Endodermal cell (in vitro differentiated cells): ENCODE measurements around the gene CD83. TPM values are rescaled to one million over a fixed set of nuclear protein-coding genes. Genes with fewer than 3 reads are reported as not detected.

Experiments used
- DNase-seq: peaks from one replicate; pipeline ENCODE4 v3.0.0-alpha.2; 2017
- H3K27ac ChIP-seq: 2 replicates; pipeline ENCODE4 v1.5.1; 2013; ENCODE audit warnings: mild to moderate bottlenecking, low read depth, low read length, moderate library complexity
- H3K27me3 ChIP-seq: 2 replicates; pipeline ENCODE4 v1.6.1; 2013; ENCODE audit warnings: mild to moderate bottlenecking, low read length, moderate library complexity; ENCODE audit not compliant: insufficient read depth, control insufficient read depth, poor library complexity, severe bottlenecking
- H3K36me3 ChIP-seq: 2 replicates; pipeline ENCODE4 v1.7.0; 2013; ENCODE audit warnings: mild to moderate bottlenecking, low read length, moderate library complexity; ENCODE audit not compliant: control insufficient read depth, insufficient read depth
- H3K4me1 ChIP-seq: one replicate; pipeline ENCODE4 v1.7.0; 2013; ENCODE audit warnings: low read length; ENCODE audit not compliant: control insufficient read depth, insufficient read depth
- H3K4me3 ChIP-seq: 2 replicates; pipeline ENCODE4 v1.5.1; 2013; ENCODE audit warnings: mild to moderate bottlenecking, low read length, moderate library complexity
- H3K9ac ChIP-seq: 2 replicates; pipeline ENCODE4 v1.6.1; 2013; ENCODE audit warnings: mild to moderate bottlenecking, low read length, moderate library complexity; ENCODE audit not compliant: poor library complexity, severe bottlenecking; ENCODE audit errors: extremely low read depth
- H3K9me3 ChIP-seq: 2 replicates; pipeline ENCODE4 v1.6.1; 2013; ENCODE audit warnings: mild to moderate bottlenecking, low read length, moderate library complexity; ENCODE audit not compliant: control insufficient read depth
- H3K27ac Mint-ChIP-seq: 2 replicates; pipeline ENCODE4 v1.8.0; 2020; ENCODE audit warnings: mixed read lengths
- H3K27me3 Mint-ChIP-seq: 2 replicates; pipeline ENCODE4 v1.8.0; 2021; ENCODE audit warnings: mild to moderate bottlenecking, mixed read lengths; ENCODE audit not compliant: insufficient read depth
- H3K36me3 Mint-ChIP-seq: 2 replicates; pipeline ENCODE4 v1.8.0; 2020; ENCODE audit warnings: low read depth, mixed read lengths
- H3K4me1 Mint-ChIP-seq: 2 replicates; pipeline ENCODE4 v1.8.0; 2020; ENCODE audit warnings: mixed read lengths
- H3K4me3 Mint-ChIP-seq: 2 replicates; pipeline ENCODE4 v1.8.0; 2020; ENCODE audit warnings: mild to moderate bottlenecking, moderate library complexity, mixed read lengths
- H3K9me3 Mint-ChIP-seq: 2 replicates; pipeline ENCODE4 v1.8.0; 2020; ENCODE audit warnings: mild to moderate bottlenecking, mixed read lengths
- CTCF ChIP-seq: fragments of 200-600 bp; sonication (generic); conservative IDR thresholded peaks from 2 replicates; pipeline ENCODE4 v1.5.0; 2021; ENCODE audit warnings: antibody characterized with exemption, mild to moderate bottlenecking
- WGBS, 2 experiments: methylation state at CpG; one replicate each; pipeline versions ENCODE4 v1.1.5 to v1.1.7; 2013; ENCODE audit warnings: missing lambda C conversion rate in 2 of 2, mixed read lengths in 1 of 2; ENCODE audit not compliant: insufficient coverage in 1 of 2, insufficient read length in 1 of 2; 5-methylcytosine and 5-hydroxymethylcytosine counted together
- total RNA-seq, 2 donors: library from RNA; stranded (reverse); fragmentation: NEBNext Ultra II Directional in 1 of 2; extraction: Animal tissue kit (Norgen Biotek cat#: 25700) in 1 of 2; gene quantifications; 2 replicates in 1 of 2; 3 replicates in 1 of 2; pipeline ENCODE4 v1.2.1, GENCODE V29; 2021

Gene CD83
- total RNA-seq, 2 donors from 2014 or later: 2.8 to 7.0 TPM

DNA sequence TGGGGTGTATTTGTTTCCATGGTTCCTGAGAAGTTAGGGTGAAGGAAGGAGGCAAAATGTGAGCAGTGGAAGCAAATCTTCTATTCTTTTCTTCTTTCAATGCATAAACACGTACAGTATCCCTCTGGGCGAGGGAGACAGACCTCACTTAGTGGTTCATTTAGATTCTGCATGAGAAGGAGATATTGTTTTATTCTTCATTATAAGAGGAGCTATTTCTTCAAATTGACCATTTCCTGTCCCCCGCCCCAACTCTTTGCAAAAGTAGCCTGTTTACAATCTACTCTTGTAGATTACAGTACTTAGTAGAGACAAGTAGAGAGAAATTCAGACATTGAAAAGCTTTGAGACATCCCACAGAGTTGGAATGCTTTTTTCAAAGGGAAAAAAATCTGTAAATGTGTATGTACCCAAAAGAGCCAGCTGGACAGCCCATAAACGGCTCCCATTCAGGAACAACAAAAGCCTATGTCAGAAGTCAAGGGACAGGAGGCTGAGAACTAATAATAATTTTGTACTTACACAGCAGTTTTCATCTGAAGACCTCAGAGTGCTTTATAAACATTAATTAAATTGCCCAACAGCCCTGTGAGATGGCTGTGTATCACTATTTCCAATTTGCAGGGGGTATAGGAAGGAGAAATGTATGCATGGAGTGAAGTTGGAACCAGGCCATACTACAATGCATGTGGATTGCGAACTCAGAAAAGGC is 23.9 kb downstream of the CD83 start:
- peaks cover 11% of the 10 kb centered on the region for H3K4me1 Mint-ChIP-seq
- H3K4me3 ChIP-seq: no peak overlapping the region
- H3K27me3 Mint-ChIP-seq: peaks cover 7% of the 10 kb centered on the region
- no peak overlapping the region for H3K9ac ChIP-seq
- peak overlapping the region; percentile 18 for H3K27ac Mint-ChIP-seq
- DNase-seq: no peak
- H3K9me3 ChIP-seq: no peaks in the 10 kb centered on the region
- peak overlapping the region; percentile 37 for H3K27ac ChIP-seq
- H3K27me3 ChIP-seq: no peaks in the 10 kb centered on the region
- no peaks in the 10 kb centered on the region for H3K36me3 Mint-ChIP-seq
- 85 to 93% methylated on average over 2 to 5 of the region's 5 CpGs for WGBS, 2 experiments
- no peak for TF ChIP-seq CTCF
- no peaks in the 10 kb centered on the region for H3K9me3 Mint-ChIP-seq
- no peaks in the 10 kb centered on the region for H3K36me3 ChIP-seq
- H3K4me1 ChIP-seq: no peaks in the 10 kb centered on the region
- no peak overlapping the region for H3K4me3 Mint-ChIP-seq

- Mint-ChIP-seq H3K9me3 (no peaks in the 10 kb centered on the region), H3K36me3 (no peaks in the 10 kb centered on the region), H3K4me1 (peaks cover 15% of the 10 kb centered on the region), H3K4me3 (no peak overlapping the region), H3K27ac (no peak overlapping the region), H3K27me3 (peaks cover 7% of the 10 kb centered on the region)
- no peak for TF ChIP-seq CTCF
- 87 to 92% methylated on average over 5 to 7 of the region's 7 CpGs for WGBS, 2 experiments
- DNase-seq: no peak
- H3K27ac ChIP-seq: peak overlapping the region; percentile 37
- no peak overlapping the region for H3K9ac ChIP-seq
- no peaks in the 10 kb centered on the region for H3K9me3 ChIP-seq
- H3K4me1 ChIP-seq: no peaks in the 10 kb centered on the region
- no peaks in the 10 kb centered on the region for H3K36me3 ChIP-seq
- no peak overlapping the region for H3K4me3 ChIP-seq
- no peaks in the 10 kb centered on the region for H3K27me3 ChIP-seq
Observed at GRCh38 chr6:14142063-14142450, 24.5 kb downstream of the CD83 start.

DNA sequence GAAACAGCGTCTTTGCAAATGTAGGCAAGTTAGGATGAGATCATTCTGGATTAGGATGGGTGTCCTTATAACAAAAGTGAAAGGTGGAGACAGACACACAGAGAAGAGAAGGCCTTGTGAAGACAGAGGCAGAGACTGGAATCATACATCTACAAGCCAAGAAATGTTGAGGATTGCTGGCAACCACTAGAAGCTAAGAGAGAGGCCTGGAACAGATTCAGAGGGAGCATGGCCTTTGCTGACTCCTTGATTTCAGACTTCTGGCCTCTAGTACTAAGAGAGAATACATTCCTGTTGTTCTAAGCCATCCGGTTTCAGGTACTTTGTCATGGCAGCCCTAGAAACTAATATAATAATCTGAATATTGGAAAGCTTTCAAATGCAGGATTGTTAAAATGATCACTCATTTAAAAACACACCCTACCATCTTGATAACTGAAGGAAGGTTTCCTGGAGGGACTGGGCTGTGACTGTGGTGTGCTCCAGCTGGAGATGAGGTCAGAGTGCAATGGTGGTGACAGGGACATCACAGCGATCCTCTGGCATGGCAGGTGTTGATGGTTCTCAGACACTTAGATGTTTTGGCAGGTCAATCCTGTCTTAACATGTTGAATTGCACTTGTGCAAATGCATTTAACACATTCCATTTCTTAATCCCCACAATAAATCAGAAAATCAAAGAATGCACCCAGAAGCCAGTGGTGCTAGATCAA is 25.1 kb downstream of the CD83 start:
- H3K36me3 ChIP-seq: no peaks in the 10 kb centered on the region
- no peak overlapping the region for H3K4me3 Mint-ChIP-seq
- TF ChIP-seq CTCF: no peak
- H3K4me3 ChIP-seq: no peak overlapping the region
- H3K4me1 ChIP-seq: no peaks in the 10 kb centered on the region
- H3K9me3 Mint-ChIP-seq: no peaks in the 10 kb centered on the region
- peaks cover 15% of the 10 kb centered on the region for H3K4me1 Mint-ChIP-seq
- H3K9me3 ChIP-seq: no peaks in the 10 kb centered on the region
- no peak overlapping the region for H3K9ac ChIP-seq
- H3K36me3 Mint-ChIP-seq: no peaks in the 10 kb centered on the region
- no peaks in the 10 kb centered on the region for H3K27me3 ChIP-seq
- 94 to 100% methylated on average over 1 to 3 of the region's 3 CpGs for WGBS, 2 experiments
- no peak overlapping the region for H3K27ac ChIP-seq
- DNase-seq: no peak
- H3K27ac Mint-ChIP-seq: no peak overlapping the region
- H3K27me3 Mint-ChIP-seq: peaks cover 7% of the 10 kb centered on the region
